HG03135 (cell line): Measurements from ENCODE around the gene TMTC4.
"Not testable (repeated sequence)": the region's sequence is repeated elsewhere in the genome, so short reads cannot be mapped to it uniquely, and the experiment has no call there.

Source experiments
- ATAC-seq: cut with Tn5 transposase; IDR thresholded peaks from one replicate; pipeline ENCODE4 v1.9.1; 2021; ENCODE audit warnings: mild to moderate bottlenecking, moderate library complexity; ENCODE audit not compliant: unreplicated experiment

Gene TMTC4

DNA sequence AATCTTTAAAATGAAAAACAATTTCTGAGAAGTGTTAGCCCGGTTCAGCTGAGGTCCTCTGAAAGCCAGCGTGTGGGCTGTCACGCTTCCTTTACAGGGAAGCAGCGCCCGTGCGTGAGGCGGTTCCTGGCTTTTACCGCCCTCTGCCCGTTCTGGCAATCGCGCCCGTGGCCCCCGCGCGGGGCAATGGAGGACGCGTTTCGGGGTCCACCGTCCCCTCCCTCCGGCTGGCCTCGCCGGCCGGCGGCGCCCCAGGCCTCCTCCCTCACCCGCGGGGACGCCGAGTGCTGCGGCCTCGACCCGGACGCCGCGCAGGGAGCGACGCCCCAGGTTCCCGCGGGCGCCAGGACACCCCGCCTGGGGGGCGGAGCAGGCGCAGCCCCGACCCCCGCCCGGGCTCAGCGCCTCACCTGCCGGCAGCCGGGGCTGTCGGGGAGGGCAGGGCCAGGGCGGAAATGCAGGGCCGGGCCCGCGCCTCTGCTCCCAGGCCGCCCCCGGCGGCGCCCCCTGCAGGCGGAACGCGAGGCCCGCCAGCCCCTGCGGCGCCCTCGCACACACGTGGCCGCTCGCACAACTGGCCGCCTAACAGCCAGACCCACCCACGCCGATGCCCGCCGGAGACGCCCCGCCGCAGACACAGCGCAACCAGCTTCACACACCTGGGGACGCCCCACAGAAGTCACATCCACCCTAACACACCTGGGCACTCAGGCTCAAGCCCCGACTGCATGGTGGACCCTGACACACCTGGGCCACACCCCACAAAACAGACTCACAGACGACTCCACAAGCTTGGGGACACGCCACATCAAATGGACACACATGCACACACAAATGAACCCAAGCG lies 86.0 kb downstream of the TMTC4 start, which contains the start of gene GGACT:
Gene GGACT (minus strand): TSS at position 459 of the 847 bp plus-strand sequence. CDS start 56,198 bp downstream, outside the sequence.
- peak; percentile 99 for ATAC-seq

DNA sequence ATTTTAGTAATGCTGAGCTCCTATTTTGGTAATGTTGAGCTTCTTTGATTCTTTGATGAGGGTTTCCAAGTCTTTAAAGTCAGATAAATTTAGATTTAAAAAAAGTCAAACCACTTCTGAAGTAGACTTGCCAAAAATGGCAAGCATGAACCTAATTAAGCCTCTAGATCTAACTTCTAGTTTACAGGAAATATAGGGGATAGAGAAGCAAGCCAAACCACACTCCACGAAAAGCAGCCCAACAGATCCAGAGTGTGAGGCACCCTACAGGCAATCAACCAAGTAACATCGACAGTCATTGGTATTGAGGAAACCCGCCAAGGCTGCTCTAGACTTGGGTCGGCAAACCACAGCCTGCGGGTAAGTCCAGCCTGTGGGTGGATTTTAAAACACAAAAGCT lies 89.7 kb downstream of the TMTC4 start:
- no peak for ATAC-seq

DNA sequence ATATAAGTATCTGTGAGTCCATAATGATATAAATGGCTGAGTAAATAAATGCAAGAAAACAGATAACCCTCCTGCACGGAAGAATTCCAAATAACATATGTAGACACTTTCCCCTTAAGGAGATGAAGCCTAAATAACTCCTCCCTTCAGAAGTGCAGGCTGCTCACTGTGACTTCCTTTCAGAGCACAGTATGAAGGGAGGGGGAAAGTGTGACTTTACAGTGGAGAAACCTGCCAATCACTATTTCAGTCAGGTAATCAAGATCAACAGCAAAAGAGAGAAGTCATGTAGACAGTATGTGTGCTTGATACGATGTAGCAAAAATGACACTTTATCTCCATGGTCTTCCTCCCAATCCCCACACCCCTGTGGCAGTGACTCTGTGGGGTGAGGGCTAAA lies 93.1 kb downstream of the TMTC4 start:
- ATAC-seq, result no peak

DNA sequence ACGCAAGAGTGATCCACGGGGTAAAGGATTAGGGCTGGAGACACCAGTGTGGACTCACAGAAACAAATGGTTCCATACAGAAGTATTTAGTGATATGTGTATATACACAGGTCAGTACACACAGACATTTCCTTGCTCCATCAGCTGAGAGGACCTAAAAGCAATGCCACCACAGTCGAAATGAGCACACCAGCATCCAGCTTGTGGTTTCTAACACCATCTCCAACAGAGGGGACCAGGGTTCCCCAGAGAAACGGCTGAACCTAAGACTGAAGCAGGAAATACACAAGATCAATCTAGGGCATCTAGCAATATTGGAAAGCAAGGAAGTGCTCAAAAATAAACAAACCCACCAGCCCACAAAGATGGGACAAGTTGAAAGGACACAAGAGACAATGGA lies 93.6 kb downstream of the TMTC4 start:
- ATAC-seq, result no peak

DNA sequence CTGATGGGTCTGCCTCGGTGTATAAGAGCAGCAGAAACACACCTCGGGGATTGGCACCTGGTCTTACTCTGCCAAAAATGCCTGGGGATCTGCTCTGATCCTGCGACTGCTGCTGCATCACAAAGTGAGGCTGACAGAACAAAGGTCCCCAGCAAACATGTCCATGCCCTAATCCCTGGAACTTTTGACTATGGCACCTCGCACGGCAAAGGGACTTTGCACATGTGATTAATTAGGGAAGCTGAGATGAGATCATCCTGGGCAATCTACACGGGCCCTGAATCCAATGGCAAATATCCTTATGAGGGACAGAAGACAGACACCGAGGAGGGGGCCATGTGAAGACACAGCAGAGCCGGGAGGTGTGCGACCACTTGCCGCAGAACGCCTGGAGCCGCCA lies 94.5 kb downstream of the TMTC4 start:
- no peak for ATAC-seq

DNA sequence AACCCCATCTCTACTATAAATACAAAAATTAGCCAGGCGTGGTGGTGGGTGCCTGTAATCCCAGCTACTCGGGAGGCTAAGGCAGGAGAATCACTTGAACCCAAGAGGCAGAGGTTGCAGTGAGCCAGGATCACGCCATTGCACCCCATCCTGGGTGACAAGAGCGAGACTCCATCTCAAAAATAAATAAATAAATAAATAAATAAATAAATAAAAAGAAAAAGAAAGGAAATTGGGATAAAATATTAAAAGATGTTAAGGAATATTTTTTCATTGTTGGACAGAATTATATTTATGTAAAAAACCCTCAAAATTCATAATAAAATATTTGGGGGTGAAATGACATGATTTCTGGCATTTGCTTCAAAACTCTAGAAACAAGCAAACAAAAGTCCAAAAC lies 97.4 kb downstream of the TMTC4 start:
- not testable (repeated sequence) for ATAC-seq

GRCh38 chr13:100573121-100573520 lies 101.5 kb downstream of the TMTC4 start:
- ATAC-seq, result peak; percentile 98

GRCh38 chr13:100566543-100566942 lies 108.1 kb downstream of the TMTC4 start:
- ATAC-seq, result no peak

- no peak for ATAC-seq
Measured at GRCh38 chr13:100565286-100565685, 109.3 kb downstream of the TMTC4 start.

- no peak for ATAC-seq
Measured at GRCh38 chr13:100564444-100565223, 110.0 kb downstream of the TMTC4 start.

DNA sequence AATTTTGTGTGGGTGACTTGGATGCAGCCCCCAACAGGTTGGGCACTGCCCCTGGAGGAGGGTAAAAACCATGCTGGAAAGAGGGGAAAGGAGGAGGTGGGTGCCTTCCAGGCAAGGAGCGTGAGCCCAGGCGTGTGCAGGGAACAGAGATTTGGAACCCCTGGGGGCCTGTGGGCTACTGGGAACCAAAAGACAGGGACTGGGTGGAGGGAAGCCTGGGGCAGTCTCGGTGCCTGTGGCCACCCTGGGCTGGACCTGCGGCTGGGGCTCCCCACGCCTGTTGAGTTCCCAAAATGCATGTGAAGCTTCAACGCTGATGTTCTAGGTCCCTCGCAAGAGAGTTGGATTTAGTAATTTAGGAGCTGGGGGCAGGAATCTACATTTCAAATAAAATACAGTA lies 110.8 kb downstream of the TMTC4 start:
- ATAC-seq, result no peak

DNA sequence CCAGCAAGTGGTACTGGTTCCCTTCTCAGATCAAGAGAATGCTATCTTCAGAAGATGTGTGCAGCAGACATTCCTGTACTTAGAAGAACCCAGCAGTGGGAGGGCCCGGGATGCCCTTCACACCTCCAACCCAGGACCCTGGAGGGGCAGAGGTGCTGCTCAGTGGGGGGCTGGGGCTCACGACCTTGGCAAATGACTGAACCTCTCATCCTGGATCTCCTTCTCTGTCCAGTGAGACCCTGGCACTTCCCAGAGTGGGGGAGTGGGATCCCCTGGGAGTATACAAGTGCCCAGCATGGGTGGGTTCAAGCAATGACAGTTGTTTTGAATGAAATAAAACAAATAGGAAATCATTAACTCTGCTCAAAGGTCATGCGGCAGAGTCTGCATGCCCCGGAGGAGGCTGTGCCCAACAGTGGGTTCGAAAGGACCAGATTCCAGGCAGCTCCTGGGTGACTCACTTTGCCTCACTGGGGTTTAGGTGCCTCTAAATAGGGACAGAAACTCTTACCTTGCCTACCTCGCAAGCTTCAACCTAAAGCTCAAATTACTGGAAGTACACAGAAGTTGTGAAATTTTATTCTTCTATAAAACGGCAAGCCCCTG lies 112.9 kb downstream of the TMTC4 start:
- no peak for ATAC-seq

- no peak for ATAC-seq
Measured at GRCh38 chr13:100561158-100561499, 113.5 kb downstream of the TMTC4 start.

DNA sequence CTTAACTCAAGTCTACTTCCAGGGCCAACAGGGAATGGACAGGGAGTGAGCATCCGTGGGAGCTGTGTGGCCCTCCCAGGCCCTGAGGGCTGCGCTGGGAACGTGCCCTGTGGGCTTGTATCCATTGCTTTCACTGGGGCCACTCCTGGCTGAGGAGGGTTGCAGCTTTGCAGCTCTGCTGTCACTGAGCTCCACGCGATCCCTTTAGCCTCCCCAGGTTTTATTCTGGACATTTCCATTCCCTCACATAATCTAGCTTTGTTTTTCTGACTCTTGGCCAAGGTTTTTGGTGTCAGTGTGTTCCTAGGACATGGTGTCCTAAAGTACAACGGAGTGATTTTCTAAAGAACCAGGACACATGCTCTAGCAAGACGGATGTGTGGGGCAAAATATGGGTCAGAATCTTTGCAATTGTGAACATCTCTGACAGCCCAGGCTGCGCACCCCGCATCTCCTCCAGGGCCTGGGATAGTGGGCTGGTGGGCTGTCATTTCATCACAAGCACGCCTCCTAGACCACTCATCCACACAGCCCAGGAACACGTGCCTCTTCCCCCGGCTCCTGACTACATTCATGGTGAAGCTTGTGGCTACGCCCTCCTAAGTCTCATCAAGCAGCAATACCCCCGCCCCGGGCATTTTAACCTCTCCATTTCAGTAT lies 114.0 kb downstream of the TMTC4 start:
- ATAC-seq, result no peak

DNA sequence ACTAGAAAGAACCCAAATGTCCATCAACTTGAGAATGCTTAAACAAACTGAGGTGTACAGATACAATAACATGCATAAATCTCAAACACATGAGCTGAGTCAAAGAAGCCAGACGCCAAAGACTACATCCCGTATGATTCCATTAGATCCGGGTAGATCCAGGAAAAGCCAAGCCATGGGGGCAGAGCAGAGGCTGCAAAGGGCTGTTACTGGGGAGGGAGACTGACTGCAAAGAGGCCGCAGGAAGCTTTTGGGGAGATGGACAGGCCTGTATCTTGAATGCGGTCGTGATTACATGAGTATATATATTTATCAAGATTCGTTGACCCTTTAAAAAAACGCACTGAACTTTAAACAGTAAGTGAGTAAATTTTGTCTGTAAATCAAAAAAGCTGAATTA lies 114.7 kb downstream of the TMTC4 start:
- no peak for ATAC-seq
